Esophagus mucosa (tissue), 1 donor: ENCODE data around the gene CASP3. TPM values are rescaled to one million over a fixed set of nuclear protein-coding genes. Genes with fewer than 3 reads are reported as not detected.
A peak's percentile ranks its signal among the peaks of the same experiment; 100 is the strongest.
"Not testable (repeated sequence)": the region's sequence is repeated elsewhere in the genome, so short reads cannot be mapped to it uniquely, and the experiment has no call there.

Experiments
- ATAC-seq: fragments of 200-7000 bp; cut with Tn5 transposase; one replicate; pipeline ENCODE4 v1.9.1; 2020
- total RNA-seq: library from RNA; stranded (reverse); gene quantifications from one replicate; pipeline ENCODE4 v1.2.4, GENCODE V29; 2023
- donor health status: DM: yes; HTN: yes; CAD: no.

Gene CASP3
- total RNA-seq, 1 donor from 2014 or later: 20.1 TPM

DNA sequence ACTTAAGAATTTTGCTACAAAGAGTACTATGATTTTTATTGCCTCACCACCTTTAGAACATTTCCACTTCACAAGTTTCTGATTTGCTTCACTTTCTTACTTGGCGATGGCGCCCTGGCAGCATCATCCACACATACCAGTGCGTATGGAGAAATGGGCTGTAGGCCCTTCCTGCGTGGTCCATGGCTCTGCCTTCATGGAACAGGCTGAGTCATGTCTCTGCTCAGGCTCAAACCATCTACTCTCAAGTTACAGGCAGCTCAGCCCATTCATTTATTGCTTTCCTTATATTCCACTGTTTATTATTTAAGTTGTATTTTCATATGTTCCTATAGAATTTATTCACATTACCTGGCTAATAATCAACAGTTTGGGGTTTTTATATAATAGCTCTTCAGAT is 21.1 kb downstream of the CASP3 start:
- no peak for ATAC-seq

DNA sequence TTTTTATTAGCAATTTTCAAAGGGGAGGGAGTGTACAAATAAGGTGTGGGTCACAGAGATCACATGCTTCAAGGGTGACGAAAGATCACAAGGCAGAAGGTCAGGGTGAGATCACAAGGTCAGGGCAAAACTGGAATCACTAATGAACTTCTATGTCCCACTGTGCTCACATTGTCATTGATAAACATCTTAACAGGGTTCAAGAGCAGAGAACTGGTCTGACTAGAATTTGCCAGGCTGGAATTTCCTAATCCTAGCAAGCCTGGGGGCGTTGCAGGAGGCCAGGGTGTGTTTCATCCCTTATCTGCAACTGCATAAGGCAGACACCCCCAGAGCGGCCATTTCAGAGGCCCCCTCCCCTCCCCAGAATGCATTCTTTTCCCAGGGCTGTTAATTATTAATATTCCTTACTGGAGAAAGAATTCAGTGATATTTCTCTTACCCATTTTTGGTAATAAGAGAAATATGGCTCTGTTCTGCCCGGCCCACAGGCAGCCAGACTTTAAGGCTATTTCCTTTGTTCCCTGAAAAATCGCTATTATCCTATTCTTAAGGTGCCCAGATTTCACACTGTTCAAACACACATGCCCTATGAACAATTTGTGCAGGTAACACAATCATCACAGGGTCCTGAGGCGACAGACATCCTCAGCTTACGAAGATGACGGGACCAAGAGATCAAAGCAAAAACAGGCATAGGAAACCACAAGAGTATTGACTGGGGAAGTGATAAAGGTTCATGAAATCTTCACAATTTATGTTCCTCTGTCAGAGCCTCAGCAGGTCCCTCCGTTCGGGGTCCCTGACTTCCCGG is 23.3 kb downstream of the CASP3 start:
- ATAC-seq: not testable (repeated sequence)

DNA sequence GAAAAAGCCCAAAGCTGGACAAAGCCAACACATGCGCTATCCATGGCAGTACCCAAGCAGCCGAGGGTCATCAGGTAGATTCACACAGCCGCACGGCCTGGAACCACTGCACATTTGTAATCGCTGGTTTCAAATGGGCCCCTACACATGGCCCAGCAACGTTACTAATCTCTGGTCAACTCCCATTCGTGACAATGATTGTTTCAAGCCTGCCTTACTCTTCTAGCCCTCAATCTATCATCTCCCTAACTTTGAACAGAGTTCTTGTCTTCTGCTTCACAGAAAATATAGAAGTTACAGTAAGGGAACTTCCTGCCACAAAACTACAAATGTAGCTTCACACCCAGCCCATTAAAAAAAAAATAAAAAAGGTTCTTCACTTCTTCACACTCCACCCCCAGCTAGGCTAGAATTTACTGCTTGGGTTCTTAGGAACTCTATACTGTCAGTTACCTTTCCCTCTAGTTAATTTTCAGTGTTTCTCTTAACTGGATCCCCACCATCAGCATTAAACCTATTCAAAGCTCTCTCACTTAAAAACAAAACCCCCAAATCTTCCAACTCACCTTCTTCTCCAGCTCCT is 24.2 kb downstream of the CASP3 start:
- no peak for ATAC-seq

DNA sequence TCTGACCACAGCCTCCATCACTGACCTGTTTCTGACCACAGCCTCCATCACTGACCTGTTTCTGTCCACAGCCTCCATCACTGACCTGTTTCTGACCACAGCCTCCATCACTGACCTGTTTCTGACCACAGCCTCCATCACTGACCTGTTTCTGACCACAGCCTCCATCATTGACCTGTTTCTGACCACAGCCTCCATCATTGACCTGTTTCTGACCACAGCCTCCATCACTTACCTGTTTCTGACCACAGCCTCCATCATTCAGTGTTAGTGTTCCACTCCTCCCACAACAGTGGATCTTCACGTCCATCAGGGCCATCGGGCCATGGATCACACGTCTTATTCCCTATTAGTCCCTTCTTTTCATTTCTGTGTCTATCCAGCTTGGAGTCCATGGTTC is 24.7 kb downstream of the CASP3 start:
- ATAC-seq: not testable (repeated sequence)

DNA sequence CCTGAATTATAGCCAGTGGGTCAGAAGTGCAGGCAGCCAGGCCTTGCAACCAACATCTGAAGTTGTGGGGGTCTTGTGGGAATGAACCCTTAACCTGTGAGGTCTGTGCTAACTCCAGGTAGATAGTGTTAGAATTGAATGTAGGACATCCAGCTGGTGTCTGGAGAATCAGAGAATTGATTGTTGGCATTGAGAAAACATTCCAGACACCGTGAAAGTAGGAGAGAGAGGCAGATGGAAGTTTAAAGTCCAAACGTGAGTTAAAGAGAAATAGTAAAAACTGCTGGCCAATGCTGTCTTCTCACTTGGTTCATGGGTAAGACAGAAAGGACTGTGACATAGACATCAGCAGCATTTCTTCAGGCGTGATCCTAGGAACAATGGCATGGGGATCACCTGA is 27.7 kb downstream of the CASP3 start:
- ATAC-seq: no peak

DNA sequence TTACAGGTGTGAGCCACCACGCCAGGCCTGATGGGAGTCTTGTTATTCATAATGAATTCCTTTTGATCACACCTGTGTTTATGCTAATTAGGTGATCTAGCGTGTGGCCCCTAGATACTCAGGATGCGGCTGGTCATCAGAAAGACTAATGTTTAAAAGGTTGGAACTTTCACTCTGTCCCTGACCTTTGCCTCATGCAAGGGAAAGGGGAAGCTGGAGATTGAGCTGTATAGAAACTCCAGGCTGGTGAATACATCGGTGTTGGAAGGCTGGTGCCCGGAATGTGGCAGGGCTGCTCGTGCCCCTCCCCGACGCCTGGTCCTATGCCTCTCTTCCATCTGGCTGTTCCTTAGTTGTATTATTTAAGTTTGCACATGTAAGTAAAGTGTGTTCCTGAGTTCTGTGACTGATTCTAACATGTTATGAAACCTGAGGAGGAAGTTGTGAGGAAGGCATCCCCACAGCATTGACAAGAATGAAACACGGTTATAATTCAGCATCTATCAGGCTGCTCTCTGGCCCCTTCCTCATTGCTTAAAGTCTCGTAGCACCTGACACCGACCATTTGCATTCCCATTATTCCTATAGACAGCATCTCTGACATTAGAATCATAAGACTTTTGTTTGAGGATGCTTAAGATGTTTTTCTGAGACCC is 28.9 kb downstream of the CASP3 start:
- no peak for ATAC-seq

DNA sequence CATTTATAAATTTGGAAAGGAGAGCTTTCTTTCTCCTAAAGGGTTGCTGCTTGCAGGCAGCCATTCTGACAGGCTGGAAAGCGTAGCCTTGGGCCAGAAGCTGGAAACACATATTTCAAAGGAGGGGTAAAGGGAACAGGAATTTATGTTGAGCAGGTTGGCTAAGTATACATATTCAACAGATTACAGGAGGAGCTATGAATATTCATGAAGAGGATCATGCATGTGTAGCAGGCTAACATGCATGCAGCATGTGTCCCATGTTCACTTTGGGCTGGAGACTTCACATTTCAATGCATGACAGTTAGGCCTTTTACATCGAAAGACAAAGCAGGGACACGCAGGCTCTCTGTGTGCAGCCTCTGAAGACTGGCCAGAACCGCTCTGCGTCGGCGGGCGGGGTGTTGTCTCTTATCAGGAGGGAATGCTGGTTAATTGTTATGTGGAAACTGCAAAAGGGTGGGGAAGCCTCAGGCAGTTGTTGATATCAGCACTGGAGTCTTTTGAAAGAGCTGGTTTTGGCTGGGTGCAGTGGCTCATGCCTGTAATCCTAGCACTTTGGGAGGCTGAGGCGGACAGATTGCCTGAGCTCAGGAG is 31.5 kb downstream of the CASP3 start:
- peak; percentile 26 for ATAC-seq

DNA sequence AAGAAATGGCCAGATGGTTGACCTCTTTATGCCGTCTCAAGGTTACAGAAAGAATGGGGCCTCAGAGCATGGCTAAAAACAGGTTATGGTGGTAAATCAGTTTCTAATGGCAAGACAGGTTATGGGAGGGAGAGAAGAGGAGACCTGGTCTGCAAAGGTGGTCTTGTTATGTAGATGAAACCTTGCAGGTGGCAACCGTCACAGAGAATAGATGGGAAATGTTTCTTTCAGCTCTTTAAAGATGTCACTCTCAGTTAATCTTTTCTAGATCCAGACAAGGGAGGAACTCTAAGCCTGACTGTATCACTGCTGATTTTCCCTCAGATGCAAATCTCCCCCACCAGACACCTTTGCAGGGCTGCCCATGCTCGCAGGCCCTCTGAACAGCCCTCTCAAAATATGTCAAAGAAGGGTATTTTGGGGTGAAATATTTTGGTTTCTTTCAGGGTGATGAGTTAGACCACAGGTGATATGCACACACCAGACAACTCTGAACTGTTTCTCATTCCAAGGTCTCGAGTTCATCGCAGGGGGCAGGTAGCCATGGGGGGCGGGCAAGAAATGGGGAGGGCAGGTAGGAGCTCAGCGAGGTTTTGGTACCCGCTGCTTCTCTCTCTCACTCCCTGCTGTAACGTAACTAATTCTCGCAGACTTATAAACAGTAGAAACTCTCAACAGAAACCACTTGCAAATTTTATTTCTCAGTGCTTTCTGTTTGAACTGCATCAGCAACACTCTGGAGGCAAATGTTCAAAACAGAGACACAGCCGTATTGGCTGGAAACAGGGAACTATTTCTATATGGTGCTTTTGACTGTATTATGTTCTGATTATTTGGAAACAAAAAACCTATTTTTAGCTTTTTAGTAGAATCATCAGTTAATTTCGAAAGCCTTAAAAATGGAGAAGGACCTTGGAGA is 32.4 kb downstream of the CASP3 start:
- ATAC-seq: no peak

DNA sequence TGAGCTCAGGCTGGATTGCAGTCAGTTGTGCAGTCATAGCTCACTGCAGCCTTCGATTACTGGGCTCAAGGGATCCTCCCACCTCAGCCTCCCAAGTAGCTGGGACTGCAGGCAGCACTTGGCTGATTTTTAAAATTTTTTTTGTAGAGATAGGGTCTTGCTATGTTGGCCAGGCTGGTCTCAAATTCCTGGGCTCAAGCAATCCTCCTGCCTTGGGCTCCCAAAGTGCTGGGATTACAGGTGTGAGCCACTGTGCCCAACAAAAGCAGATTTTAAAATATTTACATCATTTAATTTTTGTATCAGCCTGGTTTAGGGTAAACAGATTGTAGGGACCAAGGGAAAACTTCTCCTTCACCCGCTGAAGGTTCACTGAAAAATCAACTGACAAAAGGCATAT is 33.1 kb downstream of the CASP3 start:
- not testable (repeated sequence) for ATAC-seq

DNA sequence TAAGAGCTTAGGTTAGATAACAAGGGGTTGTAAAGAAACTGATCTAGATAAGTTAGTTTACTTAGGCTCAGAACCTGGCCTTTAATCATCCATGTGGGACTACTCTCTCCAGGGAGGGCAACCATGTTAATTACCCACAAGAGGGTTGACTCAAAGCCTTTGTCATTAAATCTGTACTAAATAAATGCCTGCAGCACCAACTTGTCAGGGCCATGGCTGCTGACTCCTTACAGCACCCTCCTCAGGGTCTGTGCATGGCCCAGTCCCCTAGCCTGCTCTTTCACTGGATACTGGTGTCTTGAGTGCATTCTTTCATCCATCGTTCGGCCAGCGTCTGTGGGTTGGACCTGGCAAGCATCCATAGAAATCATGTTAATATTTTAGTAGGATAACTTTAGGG is 34.7 kb downstream of the CASP3 start:
- no peak for ATAC-seq

DNA sequence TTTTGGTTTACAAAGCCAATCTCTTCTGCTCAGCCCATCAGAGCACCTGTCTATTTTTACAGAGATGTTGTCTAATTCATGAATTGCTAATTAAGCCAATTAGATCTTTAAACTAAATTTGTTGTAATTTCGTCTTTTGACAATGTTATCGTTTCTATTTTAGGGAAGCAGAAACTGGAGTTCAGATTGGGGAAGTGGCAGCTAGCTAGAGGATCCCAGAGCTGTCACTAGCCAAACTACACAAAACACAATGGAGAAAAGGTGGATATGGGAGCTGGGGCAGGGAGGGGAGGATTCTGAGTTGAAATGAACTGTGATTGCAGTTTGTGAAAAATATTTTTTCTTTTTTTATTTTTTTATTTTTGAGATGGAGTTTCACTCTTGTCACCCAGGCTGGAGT is 35.8 kb downstream of the CASP3 start:
- no peak for ATAC-seq

DNA sequence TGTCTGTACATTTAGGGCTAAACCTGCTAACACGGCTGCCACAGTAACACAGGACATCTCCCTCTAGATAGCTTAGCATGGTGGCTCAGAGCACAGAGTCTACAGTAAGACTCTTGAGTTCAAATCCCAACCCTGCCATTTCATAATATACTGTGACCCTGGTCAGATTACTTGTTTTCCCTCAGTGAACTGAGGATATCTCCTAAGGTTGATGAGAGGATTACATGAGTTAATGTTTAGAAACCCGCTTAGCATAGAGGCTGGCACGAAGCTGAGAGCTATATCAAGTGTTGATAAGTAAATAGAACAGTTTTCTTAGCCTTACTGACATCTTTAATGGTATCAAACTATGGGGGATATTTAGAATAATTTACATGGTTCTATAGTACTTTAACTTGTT is 37.2 kb downstream of the CASP3 start:
- no peak for ATAC-seq

DNA sequence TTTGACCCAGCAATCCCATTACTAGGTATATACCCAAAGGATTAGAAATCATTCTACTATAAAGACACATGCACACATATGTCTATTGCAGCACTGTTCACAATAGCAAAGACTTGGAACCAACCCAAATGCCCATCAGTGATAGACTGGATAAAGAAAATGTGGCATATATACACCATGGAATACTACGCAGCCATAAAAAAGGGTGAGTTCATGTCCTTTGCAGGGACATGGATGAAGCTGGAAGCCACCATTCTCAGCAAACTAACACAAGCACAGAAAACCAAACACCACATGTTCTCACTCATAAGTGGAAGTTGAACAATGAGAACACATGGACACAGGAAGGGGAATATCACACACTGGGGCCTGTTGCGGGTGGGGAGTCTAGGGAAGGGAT is 41.8 kb downstream of the CASP3 start:
- ATAC-seq: not testable (repeated sequence)

DNA sequence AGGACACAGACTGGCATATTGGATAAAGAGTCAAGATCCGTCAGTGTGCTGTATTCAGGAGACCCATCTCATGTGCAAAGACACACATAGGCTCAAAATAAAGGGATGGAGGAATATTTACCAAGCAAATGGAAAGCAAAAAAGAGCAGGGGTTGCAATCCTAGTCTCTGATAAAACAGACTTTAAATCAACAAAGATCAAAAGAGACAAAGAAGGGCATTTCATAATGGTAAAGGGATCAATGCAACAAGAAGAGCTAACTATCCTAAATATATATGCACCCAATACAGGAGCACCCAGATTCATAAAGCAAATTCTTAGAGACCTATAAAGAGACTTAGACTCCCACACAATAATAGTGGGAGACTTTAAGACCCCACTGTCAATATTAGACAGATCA is 46.4 kb downstream of the CASP3 start:
- ATAC-seq: not testable (repeated sequence)

DNA sequence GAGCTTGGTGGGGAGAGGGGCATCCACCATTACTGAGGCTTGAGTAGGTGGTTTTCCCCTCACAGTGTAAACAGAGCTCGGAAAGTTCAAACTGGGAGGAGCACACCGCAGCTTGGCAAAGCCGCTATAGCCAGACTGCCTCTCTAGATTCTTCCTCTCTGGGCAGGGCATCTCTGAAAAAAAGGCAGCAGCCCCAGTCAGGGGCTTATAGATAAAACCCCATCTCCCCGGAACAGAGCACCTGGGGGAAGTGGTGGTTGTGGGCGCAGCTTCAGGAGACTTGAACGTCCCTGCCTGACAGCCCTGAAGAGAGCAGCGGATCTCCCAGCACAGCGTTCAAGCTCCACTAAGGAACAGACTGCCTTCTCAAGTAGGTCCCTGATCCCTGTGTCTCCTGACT is 48.3 kb downstream of the CASP3 start:
- ATAC-seq: not testable (repeated sequence)

DNA sequence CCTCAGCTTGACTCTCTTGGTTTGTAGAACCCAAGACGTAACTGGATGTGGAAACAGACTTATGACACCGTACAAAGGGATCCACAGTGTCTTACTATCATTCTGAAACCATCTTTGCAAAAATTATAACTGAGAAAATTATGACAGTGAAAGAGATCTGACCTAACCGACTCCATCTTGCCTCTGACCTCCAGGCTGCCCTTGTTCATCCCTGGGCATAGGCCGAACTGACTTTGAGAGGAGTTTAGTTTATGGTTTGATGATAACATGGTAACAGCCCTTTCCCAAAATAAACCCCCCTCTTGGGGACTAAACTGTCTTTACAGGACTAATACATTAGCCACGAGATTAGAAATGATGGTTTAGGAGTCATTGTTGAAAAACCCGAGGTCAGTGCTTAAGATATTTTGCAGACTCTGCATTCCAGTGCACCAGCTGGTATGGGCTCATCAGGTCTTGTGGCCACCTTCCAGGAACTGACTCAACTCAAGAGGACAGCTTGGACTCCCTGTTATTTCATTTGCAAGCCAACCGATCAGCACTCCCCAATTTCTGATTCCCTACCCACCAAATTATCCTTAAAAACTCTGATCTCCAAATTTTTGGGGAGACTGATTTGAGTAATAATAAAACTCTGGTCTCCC is 49.6 kb downstream of the CASP3 start:
- no peak for ATAC-seq

DNA sequence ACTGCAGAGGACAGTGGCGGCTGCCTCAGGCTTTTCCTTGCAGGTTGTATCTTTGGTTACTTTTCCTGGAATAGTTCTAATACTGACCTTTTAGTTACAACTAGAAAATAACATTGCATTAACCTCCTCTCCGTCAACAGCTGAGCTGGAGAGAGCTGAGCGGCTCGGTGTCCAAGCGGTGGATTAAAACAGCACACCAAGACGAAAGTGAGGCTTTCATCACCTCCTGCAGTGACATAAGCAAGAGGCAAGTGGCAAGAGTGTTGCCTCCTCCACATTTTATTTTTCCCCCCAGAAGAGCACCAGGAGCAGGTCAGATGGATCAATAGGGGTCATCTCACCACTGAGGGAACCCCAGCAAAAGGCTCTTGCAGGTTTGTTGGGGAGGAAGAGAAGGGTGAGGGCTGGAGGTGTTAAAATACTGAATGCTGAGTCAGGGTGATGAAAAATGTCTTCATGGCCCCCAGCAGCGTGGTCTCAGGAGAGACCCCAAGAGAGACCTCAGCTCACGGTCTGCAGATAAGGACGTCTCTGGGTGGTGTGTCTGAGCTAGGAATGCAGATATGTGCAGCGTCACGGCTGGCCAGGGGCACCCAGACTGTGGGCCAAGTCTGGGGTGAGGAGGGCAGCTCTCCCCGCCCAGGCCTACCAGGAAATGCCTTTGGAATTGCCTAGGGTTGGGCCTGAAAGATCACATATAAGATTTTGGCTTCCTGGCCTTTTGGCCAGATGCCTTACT is 50.3 kb downstream of the CASP3 start:
- ATAC-seq: no peak

DNA sequence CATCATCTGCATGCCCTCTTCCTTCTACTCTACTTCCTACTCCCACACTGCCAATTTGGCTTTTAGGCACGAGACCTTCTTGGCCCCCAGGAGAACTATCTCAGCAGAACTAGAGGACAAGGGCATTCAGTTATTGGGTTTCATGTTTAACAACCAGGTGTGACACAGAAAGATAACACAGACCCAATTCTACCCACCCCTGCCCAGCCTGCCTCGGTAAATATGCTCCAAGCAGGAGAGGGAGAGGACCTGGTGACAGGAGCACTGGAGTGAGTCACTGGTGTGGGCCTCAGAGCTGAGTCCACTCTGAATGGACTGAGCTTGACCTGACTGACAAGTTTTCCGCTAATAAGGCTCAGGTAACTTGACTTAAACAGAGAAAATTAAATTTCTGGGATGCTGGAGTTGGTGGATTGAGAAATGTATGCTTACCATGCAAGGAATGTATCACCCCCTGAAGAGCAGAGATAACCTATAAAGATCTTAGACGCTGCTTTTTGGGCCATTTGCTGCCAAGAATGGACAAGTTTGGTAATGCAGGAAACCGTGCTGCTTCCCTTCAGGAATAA is 52.5 kb downstream of the CASP3 start:
- no peak for ATAC-seq

DNA sequence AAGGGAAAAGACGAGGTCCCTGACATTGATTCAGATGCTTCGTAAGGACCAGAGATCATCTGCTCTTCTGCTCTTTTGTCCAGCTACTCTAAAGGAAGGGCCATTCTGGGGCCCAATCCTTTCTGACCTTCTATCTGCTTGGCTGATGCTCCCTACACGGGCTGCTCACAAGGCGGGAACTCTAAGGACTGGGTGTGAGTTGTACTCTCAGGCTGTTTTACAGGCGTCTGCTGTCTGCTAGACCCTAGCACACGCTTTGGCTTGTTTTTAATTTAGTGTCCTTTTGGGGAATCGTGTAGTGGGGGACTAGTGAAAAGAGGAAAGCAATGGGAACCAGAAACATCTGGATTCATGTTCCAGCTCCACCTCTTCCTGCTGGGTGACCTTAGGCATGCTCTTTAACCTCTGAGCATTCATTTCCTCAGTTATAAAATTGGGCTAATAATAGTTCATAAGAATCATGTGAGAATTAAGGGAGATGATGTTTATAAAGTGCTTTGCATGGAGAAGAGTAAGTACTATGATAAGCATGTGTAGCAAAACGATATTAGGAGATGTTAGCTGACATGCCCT is 53.1 kb downstream of the CASP3 start:
- no peak for ATAC-seq

DNA sequence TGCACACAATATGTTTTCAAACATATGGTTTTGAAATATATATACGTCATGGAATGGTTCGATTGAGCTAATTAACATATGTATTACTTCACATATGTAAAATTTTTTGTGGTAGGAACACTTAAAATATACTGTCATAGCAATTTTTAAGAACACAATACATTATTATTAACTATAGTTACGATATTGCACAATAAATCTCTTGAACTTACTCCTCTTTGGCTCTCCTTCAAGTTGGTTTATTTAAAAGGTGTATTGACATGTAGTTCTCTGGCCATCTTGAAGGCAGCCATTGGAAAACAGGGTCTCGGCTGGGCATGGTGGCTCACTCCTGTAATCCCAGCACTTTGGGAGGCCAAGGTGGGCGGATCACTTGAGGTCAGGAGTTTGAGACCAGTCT is 53.8 kb downstream of the CASP3 start:
- no peak for ATAC-seq
